ENCODE results near the gene ZER1.

The ZER1 gene

DNA sequence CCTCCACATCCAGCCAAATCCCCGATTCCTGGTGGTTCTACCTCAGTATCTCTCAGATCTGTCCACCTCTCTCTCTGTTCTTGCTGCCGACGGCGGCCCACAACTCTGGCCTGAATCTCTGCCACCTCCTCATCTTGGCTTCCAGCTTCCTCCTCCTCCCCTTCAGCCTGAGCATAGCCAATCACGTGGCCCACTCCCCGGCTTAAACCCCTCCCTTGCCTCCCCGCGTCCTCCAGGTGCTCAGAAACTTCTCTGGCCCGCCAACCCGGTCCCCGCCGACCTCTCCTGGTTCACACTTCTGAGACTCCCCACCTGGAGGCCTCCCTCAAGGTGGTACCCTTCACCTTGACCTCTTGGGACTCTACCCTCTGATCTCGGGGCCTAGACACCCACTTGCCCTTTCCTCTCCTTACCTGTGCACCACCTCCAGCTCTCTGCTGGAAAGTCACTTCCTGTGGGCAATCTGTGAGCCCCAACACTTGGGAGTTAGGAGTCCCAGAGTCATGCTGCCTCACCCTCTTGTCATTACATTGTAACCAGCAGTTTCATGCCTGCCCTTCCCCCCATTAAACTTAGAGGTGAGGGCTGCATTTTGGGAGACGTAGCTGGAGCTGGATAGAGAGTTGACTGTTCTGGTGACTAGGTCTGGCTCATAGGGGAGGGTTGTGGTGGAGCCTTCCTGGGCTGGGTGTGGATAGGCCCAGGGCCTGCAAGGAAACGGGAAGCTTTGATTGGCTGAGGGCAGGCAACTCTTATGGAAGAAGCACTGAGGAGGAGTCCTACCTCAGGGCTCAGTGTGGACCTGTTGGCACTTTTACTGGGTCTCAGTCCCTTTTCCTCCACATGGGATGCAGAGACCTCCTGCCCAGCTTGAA is 87.2 kb downstream of the ZER1 start:
- Histone ChIP-seq H3K27me3 (ENCODE audit: control insufficient read depth in 1 of 2, insufficient read depth in 2 of 2, low read length in 2 of 2) (no peaks in the 10 kb centered on the region), H3K9ac (ENCODE audit: low read length) (peak overlapping the region; percentile 45), H3K9me3 (ENCODE audit: low read length) (no peaks in the 10 kb centered on the region), H3K36me3 (ENCODE audit: insufficient read depth, low read length) (no peaks in the 10 kb centered on the region), H3K4me1 (ENCODE audit: insufficient read depth, low read length) (peaks cover 13% of the 10 kb centered on the region), H3K27ac (ENCODE audit: low read depth, low read length) (peak overlapping the region; percentile 18), H3K4me3 (ENCODE audit: low read depth in 1 of 2, low read length in 2 of 2) (peak overlapping the region; percentile 39 to 81)

DNA sequence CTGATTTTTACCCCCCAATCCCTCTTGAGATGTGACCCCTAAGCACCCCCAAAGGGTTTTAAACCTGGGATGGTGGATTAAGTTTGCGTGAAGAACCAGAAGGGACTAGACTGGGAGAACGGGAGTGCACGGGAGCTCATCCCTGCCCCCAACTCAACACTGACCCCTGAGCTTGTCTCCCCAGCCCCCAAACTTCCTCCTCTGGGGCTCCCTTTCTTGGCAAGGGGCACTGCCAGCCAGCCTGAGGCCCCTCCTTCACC is 87.7 kb downstream of the ZER1 start:
- no peaks in the 10 kb centered on the region for H3K9me3 ChIP-seq (ENCODE audit: low read length)
- peak overlapping the region; percentile 18 for H3K27ac ChIP-seq (ENCODE audit: low read depth, low read length)
- H3K4me1 ChIP-seq (ENCODE audit: insufficient read depth, low read length) = peaks cover 13% of the 10 kb centered on the region
- H3K36me3 ChIP-seq (ENCODE audit: insufficient read depth, low read length) = no peaks in the 10 kb centered on the region
- peak overlapping the region; percentile 39 to 81 for H3K4me3 ChIP-seq (ENCODE audit: low read depth in 1 of 2, low read length in 2 of 2)
- no peaks in the 10 kb centered on the region for H3K27me3 ChIP-seq (ENCODE audit: control insufficient read depth in 1 of 2, insufficient read depth in 2 of 2, low read length in 2 of 2)
- H3K9ac ChIP-seq (ENCODE audit: low read length) = peak overlapping the region; percentile 45

DNA sequence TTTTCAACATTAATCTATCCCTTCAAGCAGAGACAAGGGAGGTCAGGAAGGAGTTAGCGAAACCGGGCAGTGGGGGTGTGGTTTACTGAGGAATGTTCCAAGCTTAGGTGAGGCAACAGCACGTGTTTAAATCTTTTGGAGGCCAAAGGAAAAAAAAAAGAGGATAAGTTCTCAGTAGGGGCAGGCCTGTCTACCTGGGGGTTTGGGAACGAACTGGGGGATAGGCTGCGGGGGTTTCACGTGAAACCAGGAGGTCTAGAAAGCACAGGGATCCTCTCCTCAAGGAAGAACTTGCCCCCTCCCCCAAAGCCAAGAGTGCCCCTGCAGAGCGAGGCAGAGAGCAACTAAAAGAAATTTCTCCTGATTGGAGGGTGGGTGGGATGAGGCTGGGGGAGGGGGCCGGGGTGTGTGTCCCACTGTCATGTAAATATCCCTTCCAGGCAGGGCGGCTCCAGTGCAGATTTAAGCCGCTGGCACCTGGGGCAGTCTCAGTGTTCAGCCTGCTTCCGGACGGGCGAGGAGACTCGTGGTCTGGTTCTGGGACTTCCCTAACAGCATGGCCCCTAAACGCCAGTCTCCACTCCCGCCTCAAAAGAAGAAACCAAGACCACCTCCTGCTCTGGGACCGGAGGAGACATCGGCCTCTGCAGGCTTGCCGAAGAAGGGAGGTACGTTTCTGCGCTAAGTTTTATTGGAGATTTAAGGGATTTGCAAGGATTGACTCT is 88.2 kb downstream of the ZER1 start:
- Histone ChIP-seq H3K4me1 (ENCODE audit: insufficient read depth, low read length) (peaks cover 13% of the 10 kb centered on the region), H3K27me3 (ENCODE audit: control insufficient read depth in 1 of 2, insufficient read depth in 2 of 2, low read length in 2 of 2) (no peaks in the 10 kb centered on the region), H3K9ac (ENCODE audit: low read length) (peak overlapping the region; percentile 45), H3K36me3 (ENCODE audit: insufficient read depth, low read length) (no peaks in the 10 kb centered on the region), H3K4me3 (ENCODE audit: low read depth in 1 of 2, low read length in 2 of 2) (peak overlapping the region; percentile 39 to 81), H3K9me3 (ENCODE audit: low read length) (no peaks in the 10 kb centered on the region), H3K27ac (ENCODE audit: low read depth, low read length) (peak overlapping the region; percentile 18)

Data from muscle layer of colon (tissue), 2 donors.